GM19452 (cell line): ENCODE measurements around the gene PCBD1.

Source experiments
- ATAC-seq: cut with Tn5 transposase; IDR thresholded peaks from one replicate; pipeline ENCODE4 v1.9.1; 2021; ENCODE audit not compliant: unreplicated experiment

The PCBD1 gene

DNA sequence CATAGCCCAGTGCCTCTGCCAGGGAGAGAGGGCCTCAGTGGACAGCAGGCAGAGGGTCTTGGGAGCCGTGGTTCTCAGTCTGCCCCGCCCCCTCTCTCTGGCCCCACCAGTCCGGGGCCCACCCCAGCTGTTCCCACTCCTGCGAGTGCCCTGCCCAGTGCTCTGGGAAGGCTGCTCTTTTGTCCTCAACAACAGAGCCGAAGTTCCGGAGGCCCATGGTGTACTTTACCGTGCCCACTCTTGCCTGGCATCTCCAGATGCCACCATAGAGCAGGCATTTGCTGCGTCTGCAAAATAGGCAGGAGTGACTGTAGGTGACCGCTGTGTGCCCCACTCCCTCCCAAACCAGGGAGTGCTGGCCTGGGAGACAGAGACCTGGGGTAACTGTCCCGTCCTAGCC is 29.3 kb upstream of the PCBD1 start:
- ATAC-seq: no peak

GRCh38 chr10:70917226-70917625 is 28.9 kb upstream of the PCBD1 start:
- ATAC-seq: no peak

- ATAC-seq: no peak
Measured at GRCh38 chr10:70916241-70916640, 27.9 kb upstream of the PCBD1 start.

GRCh38 chr10:70915806-70916205 is 27.4 kb upstream of the PCBD1 start:
- no peak for ATAC-seq

DNA sequence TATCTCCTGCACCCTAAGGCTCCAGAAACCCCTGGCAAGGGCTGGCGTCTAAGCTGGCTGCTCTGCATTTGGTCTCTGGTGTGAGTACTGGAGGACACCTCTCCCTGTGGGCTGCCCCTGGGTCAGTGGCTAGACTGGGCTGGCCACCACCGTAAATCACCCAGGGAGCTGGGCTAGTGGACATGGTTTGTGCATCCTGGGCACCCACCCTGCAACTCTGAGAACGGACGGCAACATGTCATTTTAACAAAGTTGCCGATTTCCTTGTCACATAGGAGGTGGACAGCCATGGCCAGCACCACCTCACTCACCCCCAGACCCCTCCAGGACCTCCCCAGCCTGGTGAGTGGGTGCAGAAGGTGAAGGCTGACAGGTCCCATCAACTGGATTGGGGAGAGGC is 26.8 kb upstream of the PCBD1 start:
- ATAC-seq: no peak

GRCh38 chr10:70914316-70914864 is 26.0 kb upstream of the PCBD1 start:
- ATAC-seq: no peak

DNA sequence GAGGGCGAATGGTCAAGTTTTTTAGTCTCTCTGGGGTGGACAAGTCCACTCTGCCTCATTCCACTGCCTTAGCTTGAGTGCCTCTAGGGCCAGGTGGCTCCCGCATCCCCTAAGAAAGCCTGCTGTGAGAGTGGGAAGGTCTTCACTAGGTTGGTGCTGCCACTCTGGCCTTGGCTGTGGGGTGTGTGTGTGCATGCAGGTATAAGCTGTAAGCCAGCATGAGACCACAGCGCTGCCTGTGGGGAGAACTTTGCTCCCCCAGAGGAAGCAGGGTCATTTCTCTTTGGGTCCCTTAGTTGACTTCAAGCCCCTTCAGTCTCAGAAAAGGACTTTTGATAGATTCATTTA is 25.5 kb upstream of the PCBD1 start:
- no peak for ATAC-seq

GRCh38 chr10:70913191-70913892 is 25.0 kb upstream of the PCBD1 start:
- no peak for ATAC-seq

GRCh38 chr10:70912556-70912955 is 24.2 kb upstream of the PCBD1 start:
- no peak for ATAC-seq

- no peak for ATAC-seq
Measured at GRCh38 chr10:70911386-70911785, 23.0 kb upstream of the PCBD1 start.

DNA sequence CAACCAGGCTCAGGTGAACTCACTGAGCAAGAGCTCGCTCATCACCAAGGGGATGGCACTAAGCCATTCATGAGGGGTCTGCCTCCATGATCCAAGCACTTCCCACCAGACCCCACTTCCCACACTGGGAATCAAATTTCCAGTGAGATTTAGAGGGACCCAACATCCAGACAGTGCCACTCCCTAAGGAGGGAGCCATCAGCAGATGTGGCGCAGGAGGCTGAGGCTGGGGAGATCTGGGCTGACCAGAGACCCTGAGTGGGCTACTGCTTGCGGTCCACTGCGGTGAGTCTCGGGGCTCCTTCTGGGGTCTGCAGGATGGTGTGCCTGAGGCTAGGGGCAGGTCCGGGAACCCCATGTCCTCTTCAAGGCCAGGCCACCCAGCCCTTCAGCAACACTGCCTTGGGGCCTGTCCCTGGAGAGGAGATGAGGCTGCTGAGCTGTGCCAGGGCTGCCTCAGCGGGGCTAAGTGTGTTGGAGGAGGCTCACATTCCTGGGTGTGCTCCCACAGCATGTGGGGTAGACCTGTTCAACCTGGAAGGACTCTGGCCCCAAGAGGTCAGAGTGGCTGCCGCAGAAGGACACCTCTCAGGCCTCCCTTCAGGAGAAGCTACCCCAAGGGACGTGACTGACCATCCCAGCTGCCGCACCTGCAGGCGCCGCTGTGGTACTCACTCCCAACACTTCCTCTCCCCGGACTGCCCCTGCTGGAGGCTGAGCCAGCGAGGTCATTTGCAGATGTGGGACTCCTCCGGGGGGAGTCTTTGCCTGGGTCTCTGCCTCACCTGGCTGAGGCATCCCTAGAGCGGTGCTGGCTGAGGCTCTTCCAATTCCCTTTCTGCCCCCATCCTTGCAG is 22.3 kb upstream of the PCBD1 start:
- no peak for ATAC-seq

GRCh38 chr10:70909326-70909935 is 21.1 kb upstream of the PCBD1 start:
- no peak for ATAC-seq

DNA sequence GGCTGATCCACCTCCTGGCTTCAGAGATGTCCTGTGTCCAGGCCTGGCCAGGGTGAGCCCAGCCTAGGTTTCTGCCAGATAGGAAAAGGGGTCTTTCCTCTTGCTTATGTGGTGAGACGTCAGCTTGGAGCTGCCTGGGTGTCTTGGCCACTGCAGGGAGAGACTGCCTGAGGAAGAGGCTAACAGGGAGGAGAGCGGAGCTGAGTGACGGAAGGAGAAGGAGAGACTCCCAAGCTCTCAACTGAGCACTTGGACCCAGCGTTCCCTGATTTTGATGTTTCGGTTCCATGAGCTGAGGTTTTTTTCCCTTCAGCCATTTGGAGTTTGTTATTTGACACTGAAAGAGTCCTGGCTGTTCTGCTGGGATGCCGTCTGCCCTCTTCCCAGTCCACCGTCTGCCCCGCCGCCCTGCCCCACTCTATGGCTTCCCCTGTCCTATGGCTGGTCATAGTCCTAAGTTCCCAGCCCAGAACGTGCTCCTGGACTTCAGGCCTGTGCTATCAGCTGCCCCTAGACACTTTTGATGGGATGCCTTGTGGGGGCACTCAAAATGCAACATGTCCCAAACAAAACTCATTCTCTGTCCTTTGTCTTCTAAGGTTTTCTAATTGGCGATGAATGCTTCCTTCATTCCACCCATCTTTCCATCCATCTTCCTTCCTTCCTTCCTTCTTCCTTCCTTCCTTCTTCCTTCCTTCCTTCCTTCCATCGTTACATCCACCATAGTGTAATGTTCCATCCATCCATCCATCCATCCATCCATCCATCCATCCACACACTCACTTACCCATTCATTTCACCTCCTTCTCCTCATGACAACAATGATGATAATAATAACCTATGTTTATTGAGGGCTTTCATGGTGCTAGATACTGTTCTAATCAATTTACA is 20.3 kb upstream of the PCBD1 start:
- no peak for ATAC-seq

- no peak for ATAC-seq
Measured at GRCh38 chr10:70907637-70908405, 19.5 kb upstream of the PCBD1 start.

GRCh38 chr10:70906953-70907636 is 18.7 kb upstream of the PCBD1 start:
- ATAC-seq: no peak

GRCh38 chr10:70906031-70906783 is 17.8 kb upstream of the PCBD1 start:
- ATAC-seq: no peak

- no peak for ATAC-seq
Measured at GRCh38 chr10:70905071-70906021, 17.0 kb upstream of the PCBD1 start.
